Testis (tissue), 3 donors: Measurements from ENCODE around the gene KIF26A. TPM values are rescaled to one million over a fixed set of nuclear protein-coding genes. Genes with fewer than 3 reads are reported as not detected.

ENCODE experiments used
- DNase-seq: peaks from one replicate; pipeline ENCODE4 v3.0.0-alpha.2; 2019
- H3K27ac ChIP-seq, 2 donors: fragments of 200-600 bp; sonication (generic); one replicate each; pipeline ENCODE4 v1.5.1; 2019
- H3K27me3 ChIP-seq: fragments of 200-600 bp; sonication (generic); one replicate; pipeline ENCODE4 v1.5.1; 2019
- H3K36me3 ChIP-seq: fragments of 200-600 bp; sonication (generic); one replicate; pipeline ENCODE4 v1.5.1; 2017; ENCODE audit warnings: low read depth; ENCODE audit errors: missing control alignments
- H3K4me1 ChIP-seq: fragments of 200-600 bp; sonication (generic); one replicate; pipeline ENCODE4 v1.5.1; 2019
- H3K4me3 ChIP-seq, 2 donors: fragments of 200-600 bp; sonication (generic); one replicate each; pipeline ENCODE4 v1.5.1; 2017 to 2019
- H3K9me3 ChIP-seq: fragments of 200-600 bp; sonication (generic); one replicate; pipeline ENCODE4 v1.5.1; 2017
- CTCF ChIP-seq, 3 experiments: fragments of 450-650 bp in 2 of 3; fragments of 200-600 bp in 1 of 3; sonication (generic) in 1 of 3; IDR thresholded peaks; one replicate each; pipeline ENCODE4 v1.5.1; 2016 to 2019; ENCODE audit warnings: antibody characterized with exemption in 3 of 3, mild to moderate bottlenecking in 2 of 3, moderate library complexity in 1 of 3
- POLR2A ChIP-seq: fragments of 450-650 bp; IDR thresholded peaks from one replicate; pipeline ENCODE4 v1.6.1; 2017; ENCODE audit warnings: antibody characterized with exemption, mild to moderate bottlenecking, moderate library complexity
- WGBS, 2 donors: methylation state at CpG; one replicate each; pipeline ENCODE4 v1.1.5; 2018; 5-methylcytosine and 5-hydroxymethylcytosine counted together
- intact Hi-C: fragments of 100-400 bp; cut with DNase I; formaldehyde crosslinking; loops from one replicate; pipeline ENCODE4 v1.15.1; 2023; ENCODE audit warnings: low total_unique reads
- microRNA counts, 2 donors: library from miRNA; unstranded; fragments of <30 nt; microRNA quantifications; one replicate each; lab custom pipeline; 2016
- microRNA-seq, 2 donors: library from miRNA; unstranded; fragments of <30 nt; microRNA quantifications; one replicate each; pipeline ENCODE4, GENCODE V29; 2016; ENCODE audit warnings: borderline number of aligned reads in 2 of 2, borderline replicate concordance in 1 of 2
- polyA plus RNA-seq: library from polyadenylated mRNA; stranded (reverse); fragments of 350-450 nt; fragmentation: Illumina TruSeq; extraction: RNeasy Lipid Tissue Mini Kit (QIAGEN cat#74804); gene quantifications from one replicate; pipeline ENCODE4 v1.2.3, GENCODE V29; 2014; ENCODE audit warnings: low read depth, low replicate concordance; ENCODE audit not compliant: insufficient read depth
- small RNA-seq, 2 donors: library from RNA; depleted of rRNA; stranded (forward); fragments of <200 nt; gene quantifications; one replicate each; pipeline ENCODE3, GENCODE V24; 2016
- total RNA-seq, 2 donors: library from RNA; depleted of rRNA; stranded (reverse); fragments of >200 nt; gene quantifications; one replicate each; pipeline ENCODE4 v1.2.3, GENCODE V29; 2016

The KIF26A gene
- total and polyA plus RNA-seq, 3 donors from 2014 or later: 5.6 to 21.2 (median 18.3) TPM

- Histone ChIP-seq H3K9me3 (no peaks in the 10 kb centered on the region), H3K4me3 (no peak overlapping the region), H3K27ac (no peak overlapping the region), H3K4me1 (peaks cover 8% of the 10 kb centered on the region), H3K27me3 (no peaks in the 10 kb centered on the region), H3K36me3 (no peaks in the 10 kb centered on the region)
- no peak for TF ChIP-seq POLR2A
- no peak for TF ChIP-seq CTCF (IDR thresholded peaks at IDR 0.05)
- intact Hi-C loops: no loop called here
- WGBS, 2 donors: 80 to 83% methylated on average over 5 to 7 of the region's 7 CpGs
- no peak for DNase-seq
These were observed 89.8 kb downstream of the KIF26A start for GRCh38 chr14:104228221-104228620.

GRCh38 chr14:104228716-104229533 lies 90.5 kb downstream of the KIF26A start:
- H3K4me3 ChIP-seq: no peak overlapping the region
- no peak for DNase-seq
- TF ChIP-seq POLR2A: no peak
- no peak for TF ChIP-seq CTCF (IDR thresholded peaks at IDR 0.05)
- H3K36me3 ChIP-seq: no peaks in the 10 kb centered on the region
- H3K4me1 ChIP-seq: peaks cover 4% of the 10 kb centered on the region
- 88 to 89% methylated on average over 7 to 13 of the region's 17 CpGs for WGBS, 2 donors
- no peaks in the 10 kb centered on the region for H3K9me3 ChIP-seq
- H3K27me3 ChIP-seq: no peaks in the 10 kb centered on the region
- intact Hi-C loops: no loop called here
- no peak overlapping the region for H3K27ac ChIP-seq

- H3K27me3 ChIP-seq: no peaks in the 10 kb centered on the region
- intact Hi-C loops: no loop called here
- TF ChIP-seq CTCF (IDR thresholded peaks at IDR 0.05) (no peak), POLR2A (no peak)
- H3K9me3 ChIP-seq: no peaks in the 10 kb centered on the region
- no peak for DNase-seq
- H3K4me1 ChIP-seq: peaks cover 3% of the 10 kb centered on the region
- WGBS, 2 donors: 82 to 87% methylated on average over 21 to 23 of the region's 23 CpGs
- no peaks in the 10 kb centered on the region for H3K36me3 ChIP-seq
- no peak overlapping the region for H3K4me3 ChIP-seq
- no peak overlapping the region for H3K27ac ChIP-seq
These were observed 91.2 kb downstream of the KIF26A start for GRCh38 chr14:104229534-104230055.

- H3K27me3 ChIP-seq: no peaks in the 10 kb centered on the region
- no peak for DNase-seq
- H3K36me3 ChIP-seq: no peaks in the 10 kb centered on the region
- no peaks in the 10 kb centered on the region for H3K9me3 ChIP-seq
- H3K4me3 ChIP-seq: no peak overlapping the region
- no peaks in the 10 kb centered on the region for H3K4me1 ChIP-seq
- H3K27ac ChIP-seq: no peak overlapping the region
- intact Hi-C loops: no loop called here
- 84 to 85% methylated on average over 16 to 19 of the region's 19 CpGs for WGBS, 2 donors
- TF ChIP-seq CTCF (IDR thresholded peaks at IDR 0.05) (no peak), POLR2A (no peak)
These were observed 91.9 kb downstream of the KIF26A start for GRCh38 chr14:104230119-104230815.

MicroRNAs within 50 kb of the gene (microRNA counts, 767-probe panel; counts per million panel counts)
- microRNA hsa-miR-203 (lab: Ali Mortazavi, UCI): 0 to 152 counts per million in 2 donors

Small RNA genes lying within 50 kb of the gene (microRNA-seq; reads per million reads assigned to microRNA genes)
- gene MIR203A (0 reads per million in 2 donors), gene MIR203B (0 reads per million in 2 donors)

Small RNA genes lying within 50 kb of the gene (small RNA-seq; reads per million reads assigned to genes)
- gene MIR203A: 0.94 to 2.2 reads per million in 2 donors

Other genes starting within 250 kb of the KIF26A start
- 10 to 100 TPM; 41.8 to 68.5 TPM for gene TDRD9, start 210.1 kb upstream of the KIF26A start, total RNA-seq
- gene TDRD9, start 210.1 kb upstream of the KIF26A start, polyA plus RNA-seq: 72.8 TPM
- not detected for gene RD3L, start 196.1 kb upstream of the KIF26A start, total RNA-seq
- gene RD3L, start 196.1 kb upstream of the KIF26A start, polyA plus RNA-seq: not detected
- 1 to 10 TPM; 2.7 to 3.7 TPM for gene ASPG, start 52.9 kb upstream of the KIF26A start, total RNA-seq
- gene ASPG, start 52.9 kb upstream of the KIF26A start, polyA plus RNA-seq: 3.3 TPM